ENCODE results near the gene MAPKAP1.
A peak's percentile ranks its signal among the peaks of the same experiment; 100 is the strongest.
"Not testable (repeated sequence)": the region's sequence is repeated elsewhere in the genome, so short reads cannot be mapped to it uniquely, and the experiment has no call there.

The MAPKAP1 gene

DNA sequence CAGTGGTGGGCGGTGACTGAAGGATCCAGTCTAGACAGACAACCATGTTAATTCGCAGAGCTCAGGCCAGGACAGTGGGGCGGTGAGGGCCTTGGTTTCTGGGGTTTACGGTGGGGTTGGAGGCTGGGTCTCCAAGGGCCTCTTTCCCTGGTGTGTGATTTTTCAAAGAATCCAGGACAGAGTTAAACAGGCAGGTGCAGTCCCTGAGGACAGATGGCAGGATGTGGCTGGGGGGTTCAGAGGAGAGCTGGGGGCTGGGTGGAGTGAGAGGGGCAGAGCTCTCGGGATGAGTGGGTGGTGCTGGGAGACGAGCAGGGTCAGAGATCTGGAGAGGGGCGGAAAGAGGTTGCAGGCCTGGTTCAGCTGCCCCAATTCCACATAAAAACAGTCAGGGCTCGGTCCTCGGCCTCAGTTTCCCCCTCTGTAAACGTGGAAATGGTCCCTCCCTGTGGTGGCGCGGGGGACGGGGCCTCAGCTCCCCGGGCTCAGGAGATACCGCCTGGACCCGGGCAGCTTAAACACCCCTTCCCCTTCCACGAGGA lies 299.5 kb downstream of the MAPKAP1 start:
- DNase-seq: peak; percentile 50 to 70

DNA sequence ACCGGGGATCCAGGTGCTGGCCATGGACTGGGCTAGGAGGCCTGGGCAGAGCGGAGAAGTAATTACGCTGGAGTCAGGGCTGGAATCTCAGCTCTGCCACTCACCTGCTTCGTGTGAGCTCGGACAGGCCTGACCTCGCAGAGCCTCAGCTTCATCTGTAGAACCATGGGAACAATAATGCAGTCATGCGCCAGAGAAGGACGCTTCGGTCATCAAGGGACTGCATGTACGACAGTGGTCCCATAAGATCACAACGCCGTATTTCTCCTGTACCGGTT lies 300.3 kb downstream of the MAPKAP1 start:
- DNase-seq: no peak

DNA sequence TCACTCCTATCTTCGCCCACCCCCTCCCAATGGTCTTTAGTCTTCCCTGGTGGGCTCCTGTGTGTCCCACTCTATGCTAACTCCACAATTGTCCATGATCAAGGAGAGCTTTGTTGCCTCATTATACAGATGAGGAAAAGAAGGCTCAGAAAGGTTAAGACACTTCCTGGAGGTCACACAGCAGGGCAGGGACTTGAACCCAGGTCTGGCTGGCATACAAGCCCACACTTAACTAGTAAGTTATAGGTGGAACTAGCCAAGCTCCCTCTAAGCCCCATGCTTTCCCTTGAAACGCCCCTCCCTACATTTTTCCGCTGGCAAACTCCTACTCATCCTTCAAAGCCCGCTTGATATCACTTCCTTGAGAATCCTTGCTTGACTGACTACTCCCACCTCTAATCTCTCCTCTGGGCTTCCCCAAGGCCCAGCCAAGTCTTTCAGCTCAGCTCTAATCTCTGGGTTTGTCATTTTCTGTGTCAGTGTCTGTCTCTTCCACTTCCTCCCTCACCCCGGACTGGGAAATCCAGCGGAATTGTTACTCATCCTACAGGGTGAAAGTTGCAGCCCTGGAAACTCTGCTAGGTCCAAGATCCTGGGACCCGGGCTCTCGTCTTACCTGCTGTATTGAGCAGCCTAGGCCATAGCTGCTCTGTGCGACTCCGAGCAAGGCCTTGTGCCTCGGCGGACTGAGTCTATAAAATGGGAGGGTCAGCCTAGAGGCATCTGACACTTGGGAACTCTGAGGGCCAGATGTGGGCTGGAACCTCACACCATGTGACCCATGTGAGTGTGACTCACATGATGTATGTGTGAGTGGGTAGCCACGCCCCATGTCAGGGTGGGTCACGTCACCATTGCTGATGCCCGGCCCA lies 300.8 kb downstream of the MAPKAP1 start:
- no peak for DNase-seq

DNA sequence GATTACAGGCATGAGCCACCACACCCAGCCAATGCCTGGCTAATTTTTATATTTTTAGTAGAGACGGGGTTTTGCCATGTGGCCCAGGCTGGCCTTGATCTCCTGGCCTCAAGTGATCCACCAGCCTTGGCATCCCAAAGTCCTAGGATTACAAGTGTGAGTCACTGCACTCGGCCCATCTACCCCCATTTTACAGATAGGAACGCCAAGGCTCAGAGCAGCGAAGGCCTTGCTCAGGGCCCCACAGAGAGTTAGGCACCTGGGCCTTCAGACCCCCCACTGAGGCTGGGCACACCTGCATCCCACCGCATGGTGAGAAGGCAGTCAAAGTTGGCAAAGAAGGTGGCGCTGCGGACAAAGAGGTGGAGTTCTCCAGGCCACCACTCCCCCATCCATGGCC lies 302.3 kb downstream of the MAPKAP1 start:
- DNase-seq: no peak

DNA sequence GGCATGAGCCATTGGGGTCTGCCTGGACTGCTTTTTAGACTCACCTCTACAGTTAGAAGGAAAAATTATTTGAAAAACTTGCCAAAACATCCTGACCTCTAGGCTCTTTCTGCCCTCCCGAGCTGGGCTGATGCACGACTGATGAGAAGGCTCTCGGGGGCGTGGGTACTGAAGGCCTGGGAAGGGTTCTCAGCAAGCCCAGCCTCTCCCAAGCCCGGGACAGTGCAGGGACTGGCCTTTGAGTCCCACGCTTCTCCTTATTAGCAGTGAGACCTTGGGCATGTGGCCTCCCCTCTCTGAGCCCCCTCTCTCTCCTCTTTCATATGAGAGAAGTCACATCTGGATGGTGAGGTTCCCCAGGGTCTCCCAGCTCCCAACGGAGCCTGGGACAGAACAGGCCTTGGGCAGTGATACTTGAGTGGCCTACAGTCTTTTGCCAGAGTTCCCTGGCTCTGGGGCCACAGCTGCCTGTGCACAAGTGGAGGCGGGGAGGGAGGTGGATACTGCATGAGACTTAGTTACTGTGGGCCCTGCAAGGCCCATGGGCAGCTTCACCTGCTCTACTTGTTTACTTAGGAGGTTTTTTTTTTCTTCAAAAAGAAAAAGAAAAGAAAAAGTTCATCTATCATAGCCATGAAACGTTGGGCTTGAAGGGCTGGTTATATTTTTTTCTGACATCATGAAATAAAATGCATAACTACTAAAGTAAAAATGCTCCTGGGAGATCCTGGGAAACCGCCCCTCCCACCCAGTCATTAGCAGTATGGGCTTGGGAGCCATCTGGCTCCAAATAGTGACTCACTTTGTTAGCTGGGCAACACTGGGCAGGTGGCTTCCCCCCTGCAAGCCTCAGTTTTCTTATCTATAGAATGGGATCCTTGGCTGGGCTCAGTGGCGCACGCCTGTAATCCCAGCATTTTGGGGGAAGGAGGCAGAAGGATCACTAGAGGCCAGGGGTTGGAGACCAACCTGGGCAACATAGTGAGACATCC lies 306.0 kb downstream of the MAPKAP1 start:
- peak in 1 of 2 experiments; percentile 36 for DNase-seq

DNA sequence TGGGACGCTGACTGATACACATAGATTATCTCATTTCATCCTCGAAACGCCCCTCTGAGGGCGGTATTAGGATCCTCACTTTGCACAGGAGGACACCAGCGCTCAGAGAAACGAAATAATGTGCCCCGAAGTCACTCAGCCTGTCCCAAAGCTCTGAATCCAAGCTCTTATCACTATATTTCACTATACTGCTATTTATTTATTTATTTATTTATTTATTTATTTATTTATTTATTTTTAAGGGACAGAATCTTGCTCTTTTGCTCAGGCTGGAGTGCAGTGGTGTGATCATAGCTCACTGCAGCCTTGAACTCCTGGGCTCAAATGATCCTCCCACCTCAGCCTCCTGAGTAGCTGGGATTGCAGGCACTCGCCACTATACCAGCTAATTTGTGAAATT lies 306.8 kb downstream of the MAPKAP1 start:
- not testable (repeated sequence) for DNase-seq

DNA sequence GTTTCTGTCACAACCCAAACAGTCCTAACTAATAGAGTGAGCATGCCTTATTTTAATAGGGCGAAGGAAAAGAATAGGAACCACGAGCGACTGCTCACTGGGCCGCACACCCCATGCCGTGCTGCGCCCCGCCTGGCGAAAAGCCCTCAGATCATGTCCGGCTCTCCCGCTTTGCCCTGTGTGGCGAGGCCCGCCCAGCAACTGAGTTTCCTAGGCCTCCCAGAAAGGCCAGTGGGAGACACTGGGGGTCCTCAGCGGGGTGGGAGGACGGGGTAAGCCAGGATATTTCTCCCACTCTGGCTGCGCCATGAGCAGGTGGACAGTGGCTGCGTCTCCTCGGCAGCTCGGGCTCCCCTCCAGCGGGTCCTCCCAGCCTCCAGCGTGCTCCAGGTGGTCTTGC lies 307.3 kb downstream of the MAPKAP1 start:
- DNase-seq: no peak

DNA sequence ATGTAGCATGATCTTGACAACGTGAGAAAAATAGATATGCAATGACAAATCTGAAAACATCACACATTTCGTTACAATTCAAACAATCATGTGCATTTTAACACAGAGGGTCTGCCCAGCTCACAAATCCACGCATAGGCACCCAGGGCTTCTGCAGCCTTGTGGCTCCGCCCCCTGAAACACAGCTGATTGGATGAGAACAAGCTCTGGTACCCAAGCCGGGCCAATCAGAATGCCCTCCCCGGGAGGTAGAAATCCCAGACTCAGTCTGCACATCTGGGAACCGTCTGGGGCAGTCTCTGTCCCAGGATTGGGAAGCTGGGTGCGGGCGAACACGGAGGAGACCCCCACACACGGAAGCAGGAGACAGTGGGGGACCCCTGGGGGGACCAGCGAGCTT lies 307.8 kb downstream of the MAPKAP1 start:
- no peak for DNase-seq

DNA sequence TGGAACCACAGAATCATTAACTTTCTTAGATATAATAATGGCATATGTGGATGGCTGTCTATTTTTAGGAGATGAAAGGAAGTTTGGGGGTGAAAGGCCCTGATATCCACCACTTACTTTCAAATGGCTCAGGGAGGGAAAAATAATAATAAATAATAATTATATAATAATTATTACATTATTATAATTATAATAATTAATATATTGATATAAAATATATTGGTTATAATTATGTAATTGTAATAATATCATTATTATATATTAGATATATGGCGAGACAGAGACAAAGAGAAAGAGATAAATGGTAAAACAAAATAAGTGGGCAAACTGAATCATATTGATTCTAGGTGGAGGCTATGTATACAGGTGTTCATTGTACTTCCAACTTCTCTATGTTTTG lies 308.8 kb downstream of the MAPKAP1 start:
- no peak for DNase-seq

DNA sequence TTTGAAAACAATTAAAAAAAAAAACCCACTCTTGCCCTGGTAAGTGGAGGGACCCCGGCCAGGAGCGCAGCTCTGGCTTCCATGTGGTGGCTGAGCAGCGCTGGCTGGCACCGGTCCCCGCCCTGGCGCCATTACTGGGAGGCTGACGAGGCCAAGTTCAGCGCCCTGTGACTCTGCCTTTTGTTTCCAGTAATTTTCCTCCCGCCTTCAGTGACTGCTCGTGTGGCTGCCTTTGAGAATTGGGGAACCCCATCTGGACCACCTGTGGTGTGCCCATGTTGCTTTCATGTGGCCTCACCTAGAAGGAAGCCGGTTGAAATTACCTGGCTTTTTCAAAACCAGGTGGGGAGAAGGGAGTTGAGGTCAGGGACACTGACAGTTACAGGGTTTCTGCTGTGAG lies 309.3 kb downstream of the MAPKAP1 start:
- DNase-seq: no peak

DNA sequence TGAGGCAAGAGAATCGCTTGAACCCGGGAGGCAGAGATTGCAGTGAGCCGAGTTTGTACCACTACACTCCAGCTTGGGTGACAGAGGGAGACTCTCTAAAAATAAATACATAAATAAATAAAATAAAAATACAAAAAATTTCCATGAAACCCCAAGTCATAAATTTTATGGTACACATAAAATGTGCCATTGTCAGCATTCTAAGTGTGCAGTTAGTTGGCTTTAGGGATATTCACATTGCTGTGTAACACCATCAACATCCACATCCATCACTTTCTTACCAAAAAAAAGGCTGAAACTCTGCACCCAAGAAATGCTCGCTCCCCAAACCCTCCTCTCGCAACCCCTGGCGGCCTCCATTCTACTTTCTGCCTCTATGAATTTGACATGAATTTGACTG lies 310.2 kb downstream of the MAPKAP1 start:
- no peak for DNase-seq

DNA sequence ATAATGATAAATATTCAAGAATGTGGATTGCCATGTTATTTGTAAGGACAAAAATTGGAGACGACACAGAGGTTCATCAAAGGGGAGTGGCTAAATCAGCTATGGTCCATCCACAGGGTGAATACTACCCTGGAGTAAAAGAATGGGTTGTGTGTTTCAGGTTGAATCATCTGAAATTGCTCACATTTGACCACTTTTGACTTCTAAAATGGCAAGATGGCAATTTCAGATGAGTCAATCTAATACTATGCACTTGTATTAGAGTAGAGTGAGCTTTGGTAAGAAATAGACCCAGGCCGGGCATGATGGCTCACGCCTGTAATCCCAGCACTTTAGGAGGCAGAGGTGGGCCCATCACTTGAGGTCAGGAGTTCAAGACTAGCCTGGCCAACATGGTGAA lies 313.6 kb downstream of the MAPKAP1 start:
- no peak for DNase-seq

DNA sequence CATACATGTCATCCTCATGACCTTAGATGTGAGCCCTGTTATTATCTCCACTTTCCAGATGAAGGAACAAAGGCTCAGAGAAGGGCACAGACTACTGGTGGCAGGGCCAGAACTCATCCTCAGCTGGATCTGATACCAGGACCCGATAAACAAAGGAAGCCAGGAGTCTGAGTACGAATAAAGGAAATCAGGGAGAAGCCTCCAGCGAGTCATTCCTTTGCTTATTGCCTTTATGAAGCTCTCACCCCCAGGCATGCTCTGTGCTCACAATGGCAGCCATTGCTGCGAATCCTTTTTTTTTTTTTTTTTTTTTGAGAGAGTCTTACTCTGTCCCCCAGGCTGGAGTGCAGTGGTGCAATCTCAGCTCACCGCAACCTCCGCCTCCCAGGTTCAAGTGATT lies 315.3 kb downstream of the MAPKAP1 start:
- no peak for DNase-seq

DNA sequence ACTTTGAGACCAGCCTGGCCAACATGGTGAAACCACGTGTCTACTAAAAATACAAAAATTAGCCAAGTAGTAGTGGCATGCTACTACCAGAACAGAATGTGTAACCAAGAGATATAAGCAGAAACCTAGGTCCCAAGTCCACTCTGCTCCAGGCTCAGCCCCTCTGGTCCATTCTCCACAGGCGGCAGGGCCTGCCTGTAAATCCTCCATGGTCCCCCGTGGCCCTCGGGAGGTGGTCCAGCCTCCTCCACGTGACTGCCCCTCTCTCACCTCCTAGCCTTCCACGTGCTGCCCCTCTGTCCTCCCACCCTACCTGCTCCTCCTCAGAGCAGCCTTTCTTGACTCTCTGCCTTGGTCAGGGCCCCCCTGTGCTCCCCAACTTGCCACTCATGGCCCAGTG lies 318.0 kb downstream of the MAPKAP1 start:
- no peak for DNase-seq

DNA sequence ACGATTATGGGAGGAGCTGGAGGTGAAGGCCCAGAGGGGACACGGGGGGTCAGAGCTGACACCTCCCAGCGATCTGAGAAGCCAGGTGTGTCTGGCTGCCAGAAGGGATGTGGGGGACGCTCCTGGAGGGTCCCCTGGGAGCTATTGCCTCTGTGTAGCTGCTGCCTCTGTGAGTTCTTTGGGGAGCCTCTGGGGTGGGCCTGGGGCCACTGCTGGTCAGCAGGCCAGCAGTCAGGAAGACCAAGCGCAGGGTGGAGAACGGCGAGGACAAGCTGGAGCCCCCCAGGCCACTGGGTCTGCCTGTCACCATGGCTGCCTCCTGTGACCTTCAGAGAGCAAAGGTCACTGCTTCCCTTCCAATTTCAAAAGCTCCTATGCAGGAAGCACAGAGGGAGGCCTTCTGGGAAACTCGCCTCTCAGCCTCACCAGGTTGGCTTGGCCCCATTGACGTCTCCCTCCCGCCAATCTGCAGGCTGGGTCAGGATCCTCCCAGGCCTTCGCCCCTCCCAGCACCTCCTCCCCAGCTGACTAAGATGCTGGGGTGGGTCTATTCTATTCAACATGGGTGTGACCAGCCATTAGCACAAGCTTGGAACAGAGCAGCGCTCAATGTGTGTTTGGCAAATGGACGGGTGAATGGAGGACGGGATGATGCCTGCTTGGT lies 319.0 kb downstream of the MAPKAP1 start:
- DNase-seq: no peak

Data from NCI-H524 (cell line).